GM12891 (cell line): ENCODE measurements around the gene LEPROT. TPM values are rescaled to one million over a fixed set of nuclear protein-coding genes. Genes with fewer than 3 reads are reported as not detected.
"Not testable (repeated sequence)": the region's sequence is repeated elsewhere in the genome, so short reads cannot be mapped to it uniquely, and the experiment has no call there.

Experiments used
- DNase-seq: peaks from one replicate; pipeline ENCODE4 v3.0.0; 2011; ENCODE audit warnings: low spot score; ENCODE audit not compliant: insufficient read length
- FAIRE-seq: peaks from 2 replicates; lab custom pipeline; 2011; peaks lifted over from hg19 to GRCh38; lab: Jason Lieb, UNC
- PAX5 ChIP-seq: IDR thresholded peaks from 2 replicates; pipeline ENCODE4 v1.6.1; 2011; ENCODE audit warnings: low read length, moderate library complexity, mild to moderate bottlenecking; ENCODE audit not compliant: insufficient read depth, severe bottlenecking
- POLR2A ChIP-seq: IDR thresholded peaks from 2 replicates; pipeline ENCODE4 v1.6.1; 2011; ENCODE audit warnings: low read depth, low read length, control low read depth
- POLR2AphosphoS5 ChIP-seq: IDR thresholded peaks from 2 replicates; pipeline ENCODE4 v1.6.1; 2011; ENCODE audit warnings: low read depth, low read length, control low read depth
- POU2F2 ChIP-seq: IDR thresholded peaks from 2 replicates; pipeline ENCODE4 v1.6.1; 2011; ENCODE audit warnings: low read depth, mild to moderate bottlenecking, control low read depth, low read length, moderate library complexity
- SPI1 ChIP-seq: IDR thresholded peaks from 2 replicates; pipeline ENCODE4 v1.6.1; 2011; ENCODE audit warnings: low read depth, low read length, control low read depth
- TAF1 ChIP-seq: IDR thresholded peaks from 2 replicates; pipeline ENCODE4 v1.6.1; 2011; ENCODE audit warnings: low read depth, low read length, control low read depth
- polyA plus RNA-seq: library from polyadenylated mRNA; unstranded; fragments of >200 nt; gene quantifications from one replicate; pipeline ENCODE4 v1.2.1, GENCODE V29; 2012; ENCODE audit warnings: low read depth, missing spikeins, inconsistent platforms; ENCODE audit not compliant: missing spikeins

Gene LEPROT, protein sequence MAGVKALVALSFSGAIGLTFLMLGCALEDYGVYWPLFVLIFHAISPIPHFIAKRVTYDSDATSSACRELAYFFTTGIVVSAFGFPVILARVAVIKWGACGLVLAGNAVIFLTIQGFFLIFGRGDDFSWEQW
- 9.5 TPM for polyA plus RNA-seq

DNA sequence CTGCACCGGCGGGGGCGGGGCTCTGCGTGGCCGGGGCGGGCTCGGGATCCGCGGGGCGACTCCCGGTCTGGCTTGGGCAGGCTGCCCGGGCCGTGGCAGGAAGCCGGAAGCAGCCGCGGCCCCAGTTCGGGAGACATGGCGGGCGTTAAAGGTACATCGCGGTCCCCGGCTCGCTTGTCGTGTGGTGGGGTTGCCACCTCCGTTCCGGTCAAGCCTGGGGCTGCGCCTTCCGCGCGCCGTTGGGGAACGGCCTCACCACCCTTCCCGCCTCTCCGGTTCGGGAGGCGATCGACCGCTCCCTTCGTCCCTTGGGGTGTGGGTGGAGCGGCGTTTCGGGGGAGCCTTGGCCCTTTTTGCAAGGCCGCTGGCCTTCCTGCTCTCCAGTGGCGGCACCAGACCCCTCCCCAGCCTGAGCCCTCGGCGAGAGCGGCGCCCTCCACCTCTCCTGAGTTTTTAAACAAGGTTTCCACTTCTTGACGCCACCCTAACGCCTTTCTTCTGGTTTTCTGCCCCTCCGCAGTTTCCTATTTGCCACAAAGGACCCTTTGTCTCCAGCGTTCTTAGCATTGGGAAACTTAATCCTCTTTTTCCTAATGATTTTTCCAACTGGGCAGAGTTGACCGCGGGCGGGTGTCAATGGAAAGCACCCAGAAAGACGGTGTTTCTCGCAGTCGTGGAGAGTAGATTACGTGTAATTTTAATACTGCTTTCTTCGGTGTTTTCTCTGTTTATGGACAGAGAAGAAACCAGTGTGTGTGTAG, at the start of gene LEPROT, which contains the start of gene LEPR:
Gene LEPROT, plus strand, starts transcription at position 79 of the 761 bp plus-strand sequence. Its CDS starts 57 bp downstream, at position 136.
Gene LEPR, plus strand, starts transcription at position 79 of the 761 bp plus-strand sequence. CDS start 144,898 bp downstream, outside the sequence.
- FAIRE-seq (peak; percentile 92), DNase-seq (no peak)
- TF ChIP-seq POU2F2: no peak
- TF ChIP-seq PAX5: no peak
- no peak for TF ChIP-seq TAF1
- no peak for TF ChIP-seq SPI1
- no peak for TF ChIP-seq POLR2AphosphoS5
- TF ChIP-seq POLR2A: peak; percentile 69

DNA sequence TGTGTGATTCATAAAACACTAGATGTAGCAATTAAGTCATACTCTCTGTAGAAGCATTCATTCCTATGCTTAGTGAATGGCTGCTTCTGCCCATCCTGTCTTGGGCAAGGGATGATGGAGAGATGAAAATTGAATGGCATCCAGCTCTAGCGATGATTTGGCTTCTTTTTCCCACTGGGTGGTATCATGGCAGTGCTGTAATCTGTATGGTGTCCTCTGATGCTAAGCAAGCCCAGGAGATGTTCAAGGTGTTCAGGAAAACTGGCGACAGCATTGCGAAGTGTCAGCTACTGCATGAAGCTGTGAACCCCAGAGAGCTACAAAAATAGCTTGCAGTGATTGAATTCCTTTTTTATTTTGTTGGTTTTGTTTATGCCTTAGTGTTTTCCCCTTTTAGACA, 48.9 kb upstream of the LEPROT start:
- DNase-seq: no peak
- no peak for FAIRE-seq
- TF ChIP-seq POU2F2 (no peak), SPI1 (no peak), PAX5 (no peak), POLR2A (no peak), POLR2AphosphoS5 (no peak), TAF1 (no peak)

DNA sequence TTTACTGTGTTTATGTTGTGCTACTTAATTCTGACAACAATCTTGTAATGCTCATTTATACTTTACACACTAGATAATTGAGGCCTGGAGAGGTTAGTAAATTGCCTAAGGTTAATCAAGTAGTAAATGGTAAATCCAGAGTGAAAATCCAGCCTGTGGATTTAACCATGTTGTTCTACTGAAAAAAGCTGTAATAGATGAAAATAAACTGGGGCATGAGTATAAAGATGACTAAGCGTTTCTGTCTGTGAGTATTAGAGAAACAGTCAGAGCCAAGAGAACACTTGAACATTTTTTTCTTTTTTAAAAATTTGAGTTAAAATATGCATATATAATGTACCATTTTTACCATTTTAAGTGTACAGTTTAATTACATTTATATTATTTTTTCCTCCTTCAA, 47.9 kb upstream of the LEPROT start:
- FAIRE-seq (no peak), DNase-seq (no peak)
- TF ChIP-seq TAF1 (no peak), POLR2AphosphoS5 (no peak), SPI1 (no peak), PAX5 (no peak), POLR2A (no peak), POU2F2 (no peak)

DNA sequence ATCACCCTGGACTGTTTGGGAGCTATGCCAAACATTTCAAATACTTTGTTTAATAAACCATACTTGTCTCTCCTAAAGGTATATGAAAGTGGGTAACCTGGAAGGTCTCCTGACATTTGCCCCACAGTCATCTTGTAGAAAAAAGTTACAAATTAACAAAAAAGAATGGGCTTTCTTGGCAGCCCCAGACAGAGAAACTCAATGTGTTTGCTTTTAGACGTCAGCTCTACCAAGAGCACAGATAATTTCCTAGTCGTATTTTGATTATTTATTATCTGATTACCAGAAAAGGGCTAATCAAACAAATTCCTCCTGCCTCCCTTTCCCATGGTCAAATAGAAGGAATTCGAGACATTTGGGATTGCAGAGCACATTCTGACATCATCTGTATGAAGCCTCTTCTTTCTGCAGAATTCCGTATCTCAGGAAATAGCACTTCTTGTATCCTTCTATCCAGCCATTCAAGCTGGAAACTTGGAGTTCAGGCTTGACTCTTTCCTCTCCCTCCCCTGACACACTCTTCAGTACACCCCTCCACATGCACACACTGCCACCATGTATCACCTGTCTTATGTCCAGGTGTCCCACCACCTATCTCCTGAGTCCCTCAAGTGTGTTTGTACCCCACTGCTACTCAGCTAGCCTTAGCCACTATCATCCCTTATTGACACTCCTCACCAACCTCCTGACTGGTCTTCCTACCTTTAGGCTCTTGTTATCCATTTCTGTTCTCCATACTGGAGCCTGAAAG, 42.8 kb upstream of the LEPROT start:
- FAIRE-seq (no peak), DNase-seq (no peak)
- no peak for TF ChIP-seq POU2F2
- TF ChIP-seq TAF1: no peak
- no peak for TF ChIP-seq PAX5
- no peak for TF ChIP-seq SPI1

DNA sequence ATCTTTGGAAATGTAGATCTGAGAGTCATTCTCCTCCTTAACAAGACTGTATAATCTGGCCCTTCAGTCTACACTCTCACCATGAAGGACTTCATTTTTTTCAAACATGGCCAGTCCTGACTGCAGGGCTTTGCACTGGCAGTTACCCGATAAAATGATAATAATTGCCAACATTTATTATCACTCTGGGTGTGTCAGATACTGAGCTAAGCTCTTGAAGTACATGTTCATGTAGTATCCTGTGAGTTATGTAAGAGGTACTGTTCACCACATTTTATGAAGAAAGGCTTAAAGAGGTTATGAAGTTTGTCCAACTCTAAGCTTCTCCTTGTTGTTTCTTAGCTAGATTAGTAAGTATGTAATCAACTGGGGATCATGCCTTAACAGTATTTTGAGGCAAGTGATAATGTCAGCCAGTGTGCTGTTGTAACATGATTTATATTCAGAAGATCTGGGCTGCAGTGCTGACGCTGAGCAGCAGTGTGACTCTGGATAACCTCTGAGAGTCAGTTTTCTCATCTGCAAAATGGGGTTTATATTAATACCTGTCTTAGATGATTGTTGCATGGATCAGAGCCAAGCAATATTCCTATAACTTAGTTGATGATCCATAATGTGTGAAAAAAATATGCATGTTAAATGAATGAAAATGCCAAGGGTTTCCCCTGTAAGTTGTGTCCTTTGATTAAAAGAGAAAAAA, 42.1 kb upstream of the LEPROT start:
- FAIRE-seq (no peak), DNase-seq (no peak)
- no peak for TF ChIP-seq SPI1
- TF ChIP-seq TAF1: no peak

DNA sequence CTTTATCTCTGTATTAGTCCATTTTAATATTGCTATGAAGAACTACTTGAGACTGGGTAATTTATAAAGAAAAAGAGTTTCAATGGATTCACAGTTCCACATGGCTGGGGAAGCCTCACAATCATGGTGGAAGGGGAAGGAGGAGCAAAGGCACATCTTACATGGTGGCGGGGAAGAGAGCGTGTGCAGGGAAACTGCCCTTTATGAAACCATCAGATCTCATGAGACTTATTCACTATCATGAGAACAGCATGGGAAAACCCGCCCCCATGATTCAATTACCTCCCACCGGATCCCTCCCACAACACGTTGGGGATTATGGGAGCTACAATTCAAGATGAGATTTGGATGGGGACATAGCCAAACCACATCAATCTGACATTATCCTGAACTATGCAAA, 36.0 kb upstream of the LEPROT start:
- DNase-seq, FAIRE-seq: not testable (repeated sequence)

DNA sequence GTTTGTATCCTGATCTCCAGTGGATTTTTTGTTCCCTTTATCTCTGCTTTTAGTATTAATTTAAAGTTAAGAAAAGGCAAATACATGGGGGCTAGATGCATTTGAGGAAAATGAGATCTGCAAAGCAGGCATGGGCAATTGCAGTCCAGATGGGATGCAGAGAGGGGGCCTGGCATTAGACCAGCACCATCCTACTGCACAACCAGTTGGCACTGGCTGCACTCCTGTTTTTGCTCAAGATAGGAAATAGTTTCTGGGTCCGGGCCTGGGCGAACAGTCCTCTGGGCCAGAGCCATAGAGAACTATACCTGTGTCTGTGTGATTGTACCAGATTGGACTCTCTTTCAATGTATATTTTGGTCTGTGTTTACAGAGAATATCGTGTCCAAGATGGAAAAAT, 34.0 kb upstream of the LEPROT start:
- TF ChIP-seq POLR2A (no peak), TAF1 (no peak), POU2F2 (no peak), PAX5 (no peak), POLR2AphosphoS5 (no peak), SPI1 (no peak)
- no peak for FAIRE-seq
- DNase-seq: no peak

DNA sequence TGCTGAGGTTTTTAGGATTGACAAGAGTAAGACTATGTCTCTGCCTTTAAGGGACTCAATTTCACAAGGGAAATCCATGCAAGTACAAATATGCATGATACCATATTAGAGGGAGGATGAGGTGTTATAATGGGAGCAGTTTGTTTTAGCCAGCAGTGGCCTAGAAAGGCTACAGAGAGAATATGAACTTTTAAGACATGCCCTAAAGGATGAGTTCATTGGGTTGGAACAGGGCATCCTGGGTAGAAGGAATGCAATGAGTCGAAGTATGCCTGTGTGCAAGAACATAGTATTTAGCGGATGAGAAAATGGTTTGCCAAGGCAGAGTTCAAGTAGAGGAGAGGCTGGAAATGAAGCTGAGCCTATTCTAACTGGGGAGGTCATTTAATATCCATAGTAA, 32.6 kb upstream of the LEPROT start:
- TF ChIP-seq POU2F2: no peak
- FAIRE-seq: no peak
- DNase-seq: no peak

DNA sequence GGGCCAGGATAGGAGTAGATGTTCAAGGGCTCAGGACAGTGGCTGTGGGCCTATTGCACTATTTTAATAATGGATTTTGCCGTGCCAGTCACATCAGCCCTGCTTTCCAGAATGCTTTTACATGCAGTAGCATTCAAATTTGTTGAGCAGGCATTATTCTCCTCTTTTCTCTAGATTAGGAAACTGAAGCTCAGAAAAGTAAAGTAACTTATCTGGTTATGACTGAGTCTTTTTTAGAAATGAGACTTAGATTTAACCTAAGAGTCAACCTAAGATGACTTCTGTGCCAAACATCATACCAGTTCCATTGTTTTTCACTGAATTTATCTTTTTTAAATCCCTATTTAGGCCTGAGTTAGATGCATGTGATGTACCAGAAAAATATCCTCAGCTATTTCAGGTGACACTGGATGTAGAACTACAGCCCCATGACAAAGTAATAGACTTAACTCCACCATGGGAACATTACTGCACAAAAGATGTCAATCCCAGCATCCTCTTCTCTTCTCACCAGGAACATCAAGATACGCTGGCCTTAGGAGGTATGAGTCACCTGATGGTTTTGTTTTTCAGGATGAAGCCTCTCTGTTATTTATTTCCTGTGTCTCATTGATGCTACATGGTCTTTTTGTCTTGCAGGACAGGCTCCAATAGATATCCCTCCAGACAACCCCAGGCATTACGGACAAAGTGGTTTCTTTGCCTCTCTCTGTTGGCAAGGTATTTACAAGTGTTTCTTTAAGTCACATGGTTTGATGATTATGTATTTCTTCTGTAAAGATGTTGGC, 31.4 kb upstream of the LEPROT start:
- TF ChIP-seq TAF1: no peak
- TF ChIP-seq POLR2A: no peak
- TF ChIP-seq POLR2AphosphoS5: no peak
- TF ChIP-seq PAX5: no peak
- no peak for TF ChIP-seq SPI1
- no peak for TF ChIP-seq POU2F2
- FAIRE-seq: no peak
- DNase-seq: no peak
